Left forelimb (tissue), 1 donor: ENCODE data around the gene VWCE.
"Not testable (repeated sequence)": the region's sequence is repeated elsewhere in the genome, so short reads cannot be mapped to it uniquely, and the experiment has no call there.

Experiments
- DNase-seq: peaks from one replicate; pipeline ENCODE4 v3.0.0-alpha.2; 2018; ENCODE audit warnings: low spot score

The VWCE gene

GRCh38 chr11:61211327-61211952 is 83.7 kb downstream of the VWCE start:
- DNase-seq: not testable (repeated sequence)

- not testable (repeated sequence) for DNase-seq
Observed at GRCh38 chr11:61210629-61211028, 84.5 kb downstream of the VWCE start.
